Endodermal cell (in vitro differentiated cells): ENCODE measurements around the gene ACTN4. TPM values are rescaled to one million over a fixed set of nuclear protein-coding genes. Genes with fewer than 3 reads are reported as not detected.

Experiments
- DNase-seq: peaks from one replicate; pipeline ENCODE4 v3.0.0-alpha.2; 2017
- H3K27ac ChIP-seq: 2 replicates; pipeline ENCODE4 v1.5.1; 2013; ENCODE audit warnings: mild to moderate bottlenecking, low read depth, low read length, moderate library complexity
- H3K27me3 ChIP-seq: 2 replicates; pipeline ENCODE4 v1.6.1; 2013; ENCODE audit warnings: mild to moderate bottlenecking, low read length, moderate library complexity; ENCODE audit not compliant: insufficient read depth, control insufficient read depth, poor library complexity, severe bottlenecking
- H3K36me3 ChIP-seq: 2 replicates; pipeline ENCODE4 v1.7.0; 2013; ENCODE audit warnings: mild to moderate bottlenecking, low read length, moderate library complexity; ENCODE audit not compliant: control insufficient read depth, insufficient read depth
- H3K4me1 ChIP-seq: one replicate; pipeline ENCODE4 v1.7.0; 2013; ENCODE audit warnings: low read length; ENCODE audit not compliant: control insufficient read depth, insufficient read depth
- H3K4me3 ChIP-seq: 2 replicates; pipeline ENCODE4 v1.5.1; 2013; ENCODE audit warnings: mild to moderate bottlenecking, low read length, moderate library complexity
- H3K9ac ChIP-seq: 2 replicates; pipeline ENCODE4 v1.6.1; 2013; ENCODE audit warnings: mild to moderate bottlenecking, low read length, moderate library complexity; ENCODE audit not compliant: poor library complexity, severe bottlenecking; ENCODE audit errors: extremely low read depth
- H3K9me3 ChIP-seq: 2 replicates; pipeline ENCODE4 v1.6.1; 2013; ENCODE audit warnings: mild to moderate bottlenecking, low read length, moderate library complexity; ENCODE audit not compliant: control insufficient read depth
- H3K27ac Mint-ChIP-seq: 2 replicates; pipeline ENCODE4 v1.8.0; 2020; ENCODE audit warnings: mixed read lengths
- H3K27me3 Mint-ChIP-seq: 2 replicates; pipeline ENCODE4 v1.8.0; 2021; ENCODE audit warnings: mild to moderate bottlenecking, mixed read lengths; ENCODE audit not compliant: insufficient read depth
- H3K36me3 Mint-ChIP-seq: 2 replicates; pipeline ENCODE4 v1.8.0; 2020; ENCODE audit warnings: low read depth, mixed read lengths
- H3K4me1 Mint-ChIP-seq: 2 replicates; pipeline ENCODE4 v1.8.0; 2020; ENCODE audit warnings: mixed read lengths
- H3K4me3 Mint-ChIP-seq: 2 replicates; pipeline ENCODE4 v1.8.0; 2020; ENCODE audit warnings: mild to moderate bottlenecking, moderate library complexity, mixed read lengths
- H3K9me3 Mint-ChIP-seq: 2 replicates; pipeline ENCODE4 v1.8.0; 2020; ENCODE audit warnings: mild to moderate bottlenecking, mixed read lengths
- CTCF ChIP-seq: fragments of 200-600 bp; sonication (generic); conservative IDR thresholded peaks from 2 replicates; pipeline ENCODE4 v1.5.0; 2021; ENCODE audit warnings: antibody characterized with exemption, mild to moderate bottlenecking
- WGBS, 2 experiments: methylation state at CpG; one replicate each; pipeline versions ENCODE4 v1.1.5 to v1.1.7; 2013; ENCODE audit warnings: missing lambda C conversion rate in 2 of 2, mixed read lengths in 1 of 2; ENCODE audit not compliant: insufficient coverage in 1 of 2, insufficient read length in 1 of 2; 5-methylcytosine and 5-hydroxymethylcytosine counted together
- total RNA-seq, 2 donors: library from RNA; stranded (reverse); fragmentation: NEBNext Ultra II Directional in 1 of 2; extraction: Animal tissue kit (Norgen Biotek cat#: 25700) in 1 of 2; gene quantifications; 2 replicates in 1 of 2; 3 replicates in 1 of 2; pipeline ENCODE4 v1.2.1, GENCODE V29; 2021

The ACTN4 gene
- total RNA-seq, 2 donors from 2014 or later, result 378 to 437 TPM

GRCh38 chr19:38699027-38699346, 51.5 kb downstream of the ACTN4 start:
- Histone ChIP-seq H3K36me3 (peaks cover 62% of the 10 kb centered on the region), H3K4me3 (no peak overlapping the region), H3K9ac (no peak overlapping the region), H3K27me3 (no peaks in the 10 kb centered on the region), H3K27ac (peak overlapping the region; percentile 87), H3K9me3 (no peaks in the 10 kb centered on the region), H3K4me1 (no peaks in the 10 kb centered on the region)
- 95 to 97% methylated on average over 7 of the region's 7 CpGs for WGBS, 2 experiments
- Mint-ChIP-seq H3K36me3 (peaks cover 42% of the 10 kb centered on the region), H3K9me3 (no peaks in the 10 kb centered on the region), H3K4me1 (peaks cover 14% of the 10 kb centered on the region), H3K4me3 (no peak overlapping the region), H3K27ac (peak overlapping the region; percentile 68), H3K27me3 (no peaks in the 10 kb centered on the region)
- no peak for TF ChIP-seq CTCF
- no peak for DNase-seq

GRCh38 chr19:38699647-38700349, 52.3 kb downstream of the ACTN4 start:
- peaks cover 14% of the 10 kb centered on the region for H3K4me1 Mint-ChIP-seq
- no peak overlapping the region for H3K4me3 Mint-ChIP-seq

GRCh38 chr19:38700350-38700901, 53.0 kb downstream of the ACTN4 start:
- Mint-ChIP-seq H3K27me3 (no peaks in the 10 kb centered on the region), H3K4me3 (no peak overlapping the region), H3K36me3 (peaks cover 45% of the 10 kb centered on the region), H3K4me1 (peaks cover 14% of the 10 kb centered on the region), H3K9me3 (no peaks in the 10 kb centered on the region), H3K27ac (peak overlapping the region; percentile 72)
- H3K9me3 ChIP-seq, result no peaks in the 10 kb centered on the region
- H3K4me3 ChIP-seq, result no peak overlapping the region
- no peak for DNase-seq
- WGBS, 2 experiments, result 93 to 96% methylated on average over 17 to 22 of the region's 22 CpGs
- H3K27ac ChIP-seq, result no peak overlapping the region
- H3K4me1 ChIP-seq, result no peaks in the 10 kb centered on the region
- H3K36me3 ChIP-seq, result peaks cover 67% of the 10 kb centered on the region
- H3K9ac ChIP-seq, result no peak overlapping the region
- no peaks in the 10 kb centered on the region for H3K27me3 ChIP-seq
- no peak for TF ChIP-seq CTCF

More at GRCh38 chr19:38699647-38700349, 52.3 kb downstream of the ACTN4 start:
- H3K27ac Mint-ChIP-seq, result peak overlapping the region; percentile 72
- H3K4me3 ChIP-seq, result no peak overlapping the region
- H3K27me3 ChIP-seq, result no peaks in the 10 kb centered on the region
- no peaks in the 10 kb centered on the region for H3K4me1 ChIP-seq
- H3K27ac ChIP-seq, result no peak overlapping the region
- DNase-seq, result no peak
- H3K9ac ChIP-seq, result no peak overlapping the region
- no peak for TF ChIP-seq CTCF
- no peaks in the 10 kb centered on the region for H3K9me3 Mint-ChIP-seq
- peaks cover 66% of the 10 kb centered on the region for H3K36me3 ChIP-seq
- 96% methylated on average over 13 to 18 of the region's 18 CpGs for WGBS, 2 experiments
- no peaks in the 10 kb centered on the region for H3K9me3 ChIP-seq
- peaks cover 45% of the 10 kb centered on the region for H3K36me3 Mint-ChIP-seq
- H3K27me3 Mint-ChIP-seq, result no peaks in the 10 kb centered on the region
